ENCODE results near the gene IL3RA. TPM values are rescaled to one million over a fixed set of nuclear protein-coding genes. Genes with fewer than 3 reads are reported as not detected.

Gene IL3RA
- total RNA-seq, 1 experiment from 2014 or later, result not detected

GRCh38 chrX:1357993-1358392 lies 21.4 kb downstream of the IL3RA start:
- H3K4me3 Mint-ChIP-seq (ENCODE audit: unreplicated experiment), result no peak overlapping the region
- no TSS peak for BruUV-seq (replicated peaks)
- no peak for TF ChIP-seq CTCF (IDR thresholded peaks at IDR 0.05; ENCODE audit: unreplicated experiment)
- H3K9me3 Mint-ChIP-seq (ENCODE audit: unreplicated experiment), result peaks cover 29% of the 10 kb centered on the region
- peaks cover 18% of the 10 kb centered on the region for H3K36me3 Mint-ChIP-seq (ENCODE audit: insufficient read depth, unreplicated experiment)
- H3K4me1 Mint-ChIP-seq (ENCODE audit: insufficient read depth, unreplicated experiment), result no peaks in the 10 kb centered on the region
- no peaks in the 10 kb centered on the region for H3K27me3 Mint-ChIP-seq (ENCODE audit: insufficient read depth, unreplicated experiment)
- ChIA-PET CTCF (no interaction called here), POLR2A (no interaction called here)
- intact Hi-C loops (cut with micrococcal nuclease), result no loop called here
- no peak for DNase-seq (ENCODE audit: unreplicated experiment)
- H3K27ac Mint-ChIP-seq (ENCODE audit: low read depth, unreplicated experiment), result no peak overlapping the region

GRCh38 chrX:1358793-1359476 lies 22.4 kb downstream of the IL3RA start:
- CTCF ChIA-PET, result no interaction called here
- Mint-ChIP-seq H3K36me3 (ENCODE audit: insufficient read depth, unreplicated experiment) (peaks cover 27% of the 10 kb centered on the region), H3K4me3 (ENCODE audit: unreplicated experiment) (no peak overlapping the region), H3K9me3 (ENCODE audit: unreplicated experiment) (peaks cover 29% of the 10 kb centered on the region), H3K4me1 (ENCODE audit: insufficient read depth, unreplicated experiment) (no peaks in the 10 kb centered on the region), H3K27ac (ENCODE audit: low read depth, unreplicated experiment) (no peak overlapping the region), H3K27me3 (ENCODE audit: insufficient read depth, unreplicated experiment) (no peaks in the 10 kb centered on the region)
- no peak for DNase-seq (ENCODE audit: unreplicated experiment)
- no TSS peak for BruUV-seq (replicated peaks)
- intact Hi-C loops (cut with micrococcal nuclease), result no loop called here
- TF ChIP-seq CTCF (IDR thresholded peaks at IDR 0.05; ENCODE audit: unreplicated experiment), result no peak
- POLR2A ChIA-PET, result no interaction called here

GRCh38 chrX:1359477-1359873 lies 22.9 kb downstream of the IL3RA start:
- CTCF ChIA-PET, result no interaction called here
- H3K4me3 Mint-ChIP-seq (ENCODE audit: unreplicated experiment), result no peak overlapping the region

DNA sequence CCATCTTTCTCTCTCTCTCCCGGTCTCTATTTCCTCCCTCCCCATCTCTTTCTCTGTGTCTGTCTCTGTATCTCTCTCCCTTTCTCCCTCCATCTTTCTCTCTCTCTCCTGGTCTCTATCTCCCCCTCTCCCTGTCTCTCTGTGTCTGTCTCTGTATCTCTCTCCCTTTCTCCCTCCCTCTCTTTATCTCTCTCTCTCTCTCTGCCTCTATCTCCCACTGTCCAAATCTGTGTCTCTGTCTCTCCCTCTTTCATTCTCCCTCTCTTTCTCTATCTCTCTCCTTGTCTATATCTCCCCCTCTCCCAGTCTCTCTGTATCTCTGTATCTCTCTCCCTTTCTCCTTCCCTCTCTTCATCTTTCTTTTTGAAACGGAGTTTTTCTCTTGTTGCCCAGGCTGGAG lies 23.6 kb downstream of the IL3RA start:
- Mint-ChIP-seq H3K4me3 (ENCODE audit: unreplicated experiment) (no peak overlapping the region), H3K27me3 (ENCODE audit: insufficient read depth, unreplicated experiment) (no peaks in the 10 kb centered on the region), H3K4me1 (ENCODE audit: insufficient read depth, unreplicated experiment) (no peaks in the 10 kb centered on the region), H3K27ac (ENCODE audit: low read depth, unreplicated experiment) (no peak overlapping the region), H3K9me3 (ENCODE audit: unreplicated experiment) (peaks cover 29% of the 10 kb centered on the region), H3K36me3 (ENCODE audit: insufficient read depth, unreplicated experiment) (peaks cover 30% of the 10 kb centered on the region)
- BruUV-seq (replicated peaks), result no TSS peak
- TF ChIP-seq CTCF (IDR thresholded peaks at IDR 0.05; ENCODE audit: unreplicated experiment), result no peak
- intact Hi-C loops (cut with micrococcal nuclease), result no loop called here
- ChIA-PET CTCF (no interaction called here), POLR2A (no interaction called here)
- DNase-seq (ENCODE audit: unreplicated experiment), result no peak

More at GRCh38 chrX:1359477-1359873, 22.9 kb downstream of the IL3RA start:
- no peak for TF ChIP-seq CTCF (IDR thresholded peaks at IDR 0.05; ENCODE audit: unreplicated experiment)
- no peaks in the 10 kb centered on the region for H3K27me3 Mint-ChIP-seq (ENCODE audit: insufficient read depth, unreplicated experiment)
- H3K9me3 Mint-ChIP-seq (ENCODE audit: unreplicated experiment), result peaks cover 29% of the 10 kb centered on the region
- no peaks in the 10 kb centered on the region for H3K4me1 Mint-ChIP-seq (ENCODE audit: insufficient read depth, unreplicated experiment)
- no TSS peak for BruUV-seq (replicated peaks)
- no peak overlapping the region for H3K27ac Mint-ChIP-seq (ENCODE audit: low read depth, unreplicated experiment)
- POLR2A ChIA-PET, result no interaction called here
- intact Hi-C loops (cut with micrococcal nuclease), result no loop called here
- H3K36me3 Mint-ChIP-seq (ENCODE audit: insufficient read depth, unreplicated experiment), result peaks cover 30% of the 10 kb centered on the region
- no peak for DNase-seq (ENCODE audit: unreplicated experiment)
